MM.1S (cell line): ENCODE results near the gene TMEM233.

ENCODE experiments used
- DNase-seq: peaks from one replicate; pipeline ENCODE4 v3.0.0-alpha.2; 2015
- H2AFZ ChIP-seq: fragments of 300-600 bp; sonication (generic); 2 replicates; pipeline ENCODE4 v1.6.0; 2016; ENCODE audit warnings: antibody characterized with exemption, low read length
- H3F3A ChIP-seq: fragments of 300-600 bp; sonication (generic); 2 replicates; pipeline ENCODE4 v1.6.1; 2016; ENCODE audit warnings: mild to moderate bottlenecking, antibody characterized with exemption, low read length, moderate library complexity, mixed read lengths; ENCODE audit not compliant: insufficient read depth
- H3K27ac ChIP-seq: fragments of 300-600 bp; sonication (generic); 2 replicates; pipeline ENCODE4 v1.5.1; 2016; ENCODE audit warnings: mild to moderate bottlenecking, low read length
- H3K27me3 ChIP-seq: fragments of 300-600 bp; sonication (generic); replicated peaks from 2 replicates; pipeline ENCODE4 v1.6.0; 2016; ENCODE audit warnings: low read length; ENCODE audit not compliant: insufficient read depth
- H3K36me3 ChIP-seq: fragments of 300-600 bp; sonication (generic); replicated peaks from 2 replicates; pipeline ENCODE4 v1.6.1; 2016; ENCODE audit warnings: mild to moderate bottlenecking, low read length, mixed read lengths; ENCODE audit not compliant: insufficient read depth
- H3K4me1 ChIP-seq: fragments of 300-600 bp; sonication (generic); 2 replicates; pipeline ENCODE4 v1.6.1; 2016; ENCODE audit warnings: low read length, mixed read lengths
- H3K4me2 ChIP-seq: fragments of 300-600 bp; sonication (generic); 2 replicates; pipeline ENCODE4 v1.6.0; 2016; ENCODE audit warnings: low read depth, low read length
- H3K4me3 ChIP-seq: fragments of 300-600 bp; sonication (generic); 2 replicates; pipeline ENCODE4 v1.5.1; 2016; ENCODE audit warnings: low read length, mixed read lengths
- H3K79me2 ChIP-seq: fragments of 300-600 bp; sonication (generic); 2 replicates; pipeline ENCODE4 v1.6.1; 2016; ENCODE audit warnings: mixed run types, low read length, mixed read lengths
- H3K9ac ChIP-seq: fragments of 300-600 bp; sonication (generic); 2 replicates; pipeline ENCODE4 v1.6.1; 2016; ENCODE audit warnings: low read length, mixed read lengths
- H3K9me2 ChIP-seq: fragments of 300-600 bp; sonication (generic); replicated peaks from 2 replicates; pipeline ENCODE4 v1.6.1; 2016; ENCODE audit warnings: mild to moderate bottlenecking, low read length, mixed read lengths; ENCODE audit not compliant: insufficient read depth
- H3K9me3 ChIP-seq: fragments of 300-600 bp; sonication (generic); replicated peaks from 2 replicates; pipeline ENCODE4 v1.6.1; 2016; ENCODE audit warnings: mild to moderate bottlenecking, low read length, mixed read lengths; ENCODE audit not compliant: insufficient read depth
- H4K20me1 ChIP-seq: fragments of 300-600 bp; sonication (generic); 2 replicates; pipeline ENCODE4 v1.6.1; 2016; ENCODE audit warnings: mild to moderate bottlenecking, low read length, moderate library complexity, mixed read lengths; ENCODE audit not compliant: insufficient read depth
- CTCF ChIP-seq: fragments of 300-600 bp; sonication (generic); IDR thresholded peaks from 2 replicates; pipeline ENCODE4 v1.5.1; 2016; ENCODE audit warnings: antibody characterized with exemption, low read length, mixed read lengths
- EZH2 ChIP-seq: fragments of 300-600 bp; sonication (generic); optimal IDR thresholded peaks from 2 replicates; pipeline ENCODE3; 2017; ENCODE audit warnings: low read depth, mild to moderate bottlenecking, antibody characterized with exemption, low read length, mixed read lengths
- EZH2phosphoT487 ChIP-seq: fragments of 300-600 bp; sonication (generic); IDR thresholded peaks from 2 replicates; pipeline ENCODE4 v1.6.1; 2018; ENCODE audit warnings: antibody characterized with exemption, low read length

The TMEM233 gene

GRCh38 chr12:119620490-119620889, 26.9 kb downstream of the TMEM233 start:
- no peaks in the 10 kb centered on the region for H3K27me3 ChIP-seq
- DNase-seq = no peak
- H3K4me3 ChIP-seq = no peak overlapping the region
- no peak overlapping the region for H3K27ac ChIP-seq
- H4K20me1 ChIP-seq = no peaks in the 10 kb centered on the region
- H3K4me2 ChIP-seq = no peak overlapping the region
- no peaks in the 10 kb centered on the region for H3K36me3 ChIP-seq
- no peak overlapping the region for H3K9ac ChIP-seq
- H3K4me1 ChIP-seq = no peaks in the 10 kb centered on the region
- H3K9me3 ChIP-seq = no peaks in the 10 kb centered on the region
- H3F3A ChIP-seq = no peaks in the 10 kb centered on the region
- H3K9me2 ChIP-seq = no peaks in the 10 kb centered on the region
- no peak overlapping the region for H2AFZ ChIP-seq
- no peaks in the 10 kb centered on the region for H3K79me2 ChIP-seq
- TF ChIP-seq EZH2 = no peak
- no peak for TF ChIP-seq EZH2phosphoT487
- TF ChIP-seq CTCF = no peak

DNA sequence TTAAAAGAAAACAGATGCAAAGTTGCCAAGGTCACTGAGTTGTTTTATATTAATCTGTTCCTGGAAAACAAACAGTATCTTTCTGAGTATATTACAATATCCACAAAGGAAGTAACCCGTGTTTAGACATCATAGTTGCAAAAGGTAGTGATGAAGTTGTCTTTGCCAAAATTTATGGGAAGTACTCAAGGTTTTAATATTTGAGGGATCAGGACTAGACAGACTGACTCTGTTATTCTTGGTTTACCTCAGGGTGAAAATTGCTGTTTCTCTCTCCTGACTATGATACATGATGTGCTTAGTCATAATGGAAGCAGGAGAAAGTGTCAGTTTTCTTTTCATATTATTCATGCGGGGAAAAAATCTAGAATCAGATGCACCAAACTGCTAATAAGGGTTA, 28.3 kb downstream of the TMEM233 start:
- Histone ChIP-seq H3K79me2 (no peaks in the 10 kb centered on the region), H2AFZ (no peak overlapping the region), H3K9ac (no peak overlapping the region), H3K27ac (no peak overlapping the region), H3K4me3 (no peak overlapping the region), H4K20me1 (no peaks in the 10 kb centered on the region), H3K4me2 (no peak overlapping the region), H3K9me2 (no peaks in the 10 kb centered on the region), H3K27me3 (no peaks in the 10 kb centered on the region), H3K9me3 (no peaks in the 10 kb centered on the region), H3F3A (no peaks in the 10 kb centered on the region), H3K4me1 (no peaks in the 10 kb centered on the region), H3K36me3 (no peaks in the 10 kb centered on the region)
- TF ChIP-seq EZH2phosphoT487 = no peak
- TF ChIP-seq EZH2 = no peak
- no peak for TF ChIP-seq CTCF
- DNase-seq = no peak

GRCh38 chr12:119624966-119625365, 31.4 kb downstream of the TMEM233 start:
- no peaks in the 10 kb centered on the region for H3K36me3 ChIP-seq
- no peak overlapping the region for H3K9ac ChIP-seq
- H3K79me2 ChIP-seq = no peaks in the 10 kb centered on the region
- DNase-seq = no peak
- no peaks in the 10 kb centered on the region for H3K9me2 ChIP-seq
- no peak overlapping the region for H2AFZ ChIP-seq
- H3K9me3 ChIP-seq = no peaks in the 10 kb centered on the region
- no peaks in the 10 kb centered on the region for H3F3A ChIP-seq
- no peak overlapping the region for H3K4me2 ChIP-seq
- no peaks in the 10 kb centered on the region for H3K27me3 ChIP-seq
- H3K4me3 ChIP-seq = no peak overlapping the region
- TF ChIP-seq CTCF = no peak
- TF ChIP-seq EZH2phosphoT487 = no peak
- no peak for TF ChIP-seq EZH2
- H3K27ac ChIP-seq = no peak overlapping the region
- no peaks in the 10 kb centered on the region for H4K20me1 ChIP-seq
- no peaks in the 10 kb centered on the region for H3K4me1 ChIP-seq
